ENCODE data around the gene LRRK1. TPM values are rescaled to one million over a fixed set of nuclear protein-coding genes. Genes with fewer than 3 reads are reported as not detected.

Gene LRRK1
- total RNA-seq, 1 donor from 2014 or later = 2.4 TPM

DNA sequence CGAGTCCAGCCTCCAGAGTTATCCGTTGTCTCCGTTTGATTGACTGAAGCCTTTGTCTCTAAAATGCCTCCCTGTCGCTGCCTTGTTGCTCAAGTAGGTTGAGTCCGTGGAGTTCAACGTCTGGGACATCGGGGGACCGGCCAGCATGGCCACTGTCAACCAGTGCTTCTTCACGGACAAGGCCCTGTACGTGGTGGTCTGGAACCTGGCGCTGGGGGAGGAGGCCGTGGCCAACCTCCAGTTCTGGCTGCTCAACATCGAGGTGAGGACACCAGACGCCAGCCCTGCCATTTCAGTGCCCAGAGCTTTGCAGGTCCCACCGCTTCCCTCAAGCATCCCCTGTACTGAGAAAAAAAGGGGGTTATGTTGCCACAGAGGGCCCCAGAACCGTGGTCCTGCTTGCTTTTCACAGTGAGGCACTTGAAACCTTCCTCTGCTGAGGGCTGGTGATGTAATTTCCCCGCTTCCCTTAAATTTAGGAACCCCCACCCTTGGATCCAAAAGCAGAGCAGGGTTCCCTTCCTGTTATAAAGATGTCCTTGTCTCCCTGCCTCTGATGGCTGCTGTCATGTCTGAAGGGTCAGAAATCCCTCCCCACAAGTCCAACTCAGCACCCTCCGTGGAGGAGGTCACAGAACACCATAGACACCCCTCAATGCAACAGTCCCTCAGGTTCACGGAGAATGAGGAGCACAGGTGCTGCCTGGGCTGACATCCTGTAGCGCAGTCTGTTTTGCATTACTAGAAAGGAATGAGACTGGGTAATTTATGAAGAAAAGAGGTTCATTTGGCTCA is 105.7 kb downstream of the LRRK1 start:
- Mint-ChIP-seq H3K4me1 (ENCODE audit: low read depth) (no peaks in the 10 kb centered on the region), H3K9me3 (no peaks in the 10 kb centered on the region), H3K36me3 (ENCODE audit: low read depth) (no peaks in the 10 kb centered on the region), H3K27me3 (ENCODE audit: low read depth) (no peaks in the 10 kb centered on the region), H3K27ac (no peak overlapping the region), H3K4me3 (ENCODE audit: low read depth) (no peak overlapping the region)
- DNase-seq (ENCODE audit: low spot score) = peak; percentile 3
- intact Hi-C loops (cut with micrococcal nuclease) = no loop called here

- no peak overlapping the region for H3K27ac Mint-ChIP-seq
These were observed 106.3 kb downstream of the LRRK1 start for GRCh38 chr15:101025501-101025885.

DNA sequence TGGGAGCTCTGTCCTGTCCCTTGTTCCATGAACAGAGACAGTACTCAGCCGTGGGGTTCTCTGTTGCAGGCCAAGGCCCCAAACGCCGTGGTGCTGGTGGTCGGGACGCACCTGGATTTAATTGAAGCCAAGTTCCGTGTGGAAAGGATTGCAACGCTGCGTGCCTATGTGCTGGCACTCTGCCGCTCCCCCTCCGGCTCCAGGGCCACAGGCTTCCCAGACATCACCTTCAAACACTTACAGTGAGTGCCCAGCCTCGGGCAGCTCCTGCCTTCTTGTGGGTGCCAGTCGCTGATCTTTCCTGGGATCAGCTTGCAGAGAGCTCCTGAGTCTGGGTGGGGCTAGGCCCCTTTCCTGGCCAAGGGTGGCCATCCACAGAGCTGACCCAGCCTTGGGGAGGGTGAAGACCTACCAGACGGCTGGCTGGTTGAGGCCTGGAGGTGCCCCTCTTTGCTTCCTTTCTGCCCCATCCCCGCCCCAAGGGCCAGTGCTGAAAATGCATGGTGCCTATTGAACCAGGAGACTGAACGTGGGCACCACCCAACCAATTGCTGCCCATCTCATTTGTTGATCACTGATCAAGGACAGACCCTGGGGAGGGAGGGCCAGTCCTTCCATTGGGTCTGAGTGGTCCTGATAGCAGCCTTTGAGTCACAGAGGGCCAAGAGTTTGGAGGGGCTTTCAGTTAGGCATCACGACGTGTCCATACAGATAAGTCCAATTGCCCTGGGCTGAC is 106.9 kb downstream of the LRRK1 start:
- Mint-ChIP-seq H3K4me3 (ENCODE audit: low read depth) (no peak overlapping the region), H3K27ac (no peak overlapping the region), H3K36me3 (ENCODE audit: low read depth) (no peaks in the 10 kb centered on the region), H3K4me1 (ENCODE audit: low read depth) (no peaks in the 10 kb centered on the region), H3K9me3 (no peaks in the 10 kb centered on the region), H3K27me3 (ENCODE audit: low read depth) (peaks cover 5% of the 10 kb centered on the region)
- DNase-seq (ENCODE audit: low spot score) = peak; percentile 4
- intact Hi-C loops (cut with micrococcal nuclease) = no loop called here

More at GRCh38 chr15:101025501-101025885, 106.3 kb downstream of the LRRK1 start:
- no peaks in the 10 kb centered on the region for H3K9me3 Mint-ChIP-seq
- no peaks in the 10 kb centered on the region for H3K27me3 Mint-ChIP-seq (ENCODE audit: low read depth)
- no peak for DNase-seq (ENCODE audit: low spot score)
- H3K4me3 Mint-ChIP-seq (ENCODE audit: low read depth) = no peak overlapping the region
- no peaks in the 10 kb centered on the region for H3K36me3 Mint-ChIP-seq (ENCODE audit: low read depth)
- H3K4me1 Mint-ChIP-seq (ENCODE audit: low read depth) = no peaks in the 10 kb centered on the region
- intact Hi-C loops (cut with micrococcal nuclease) = no loop called here

GRCh38 chr15:101026656-101027272 is 107.6 kb downstream of the LRRK1 start:
- peak; percentile 4 for DNase-seq (ENCODE audit: low spot score)
- H3K4me3 Mint-ChIP-seq (ENCODE audit: low read depth) = no peak overlapping the region
- H3K27me3 Mint-ChIP-seq (ENCODE audit: low read depth) = peaks cover 7% of the 10 kb centered on the region
- H3K9me3 Mint-ChIP-seq = no peaks in the 10 kb centered on the region
- H3K27ac Mint-ChIP-seq = no peak overlapping the region
- no peaks in the 10 kb centered on the region for H3K4me1 Mint-ChIP-seq (ENCODE audit: low read depth)
- intact Hi-C loops (cut with micrococcal nuclease) = no loop called here
- H3K36me3 Mint-ChIP-seq (ENCODE audit: low read depth) = no peaks in the 10 kb centered on the region

DNA sequence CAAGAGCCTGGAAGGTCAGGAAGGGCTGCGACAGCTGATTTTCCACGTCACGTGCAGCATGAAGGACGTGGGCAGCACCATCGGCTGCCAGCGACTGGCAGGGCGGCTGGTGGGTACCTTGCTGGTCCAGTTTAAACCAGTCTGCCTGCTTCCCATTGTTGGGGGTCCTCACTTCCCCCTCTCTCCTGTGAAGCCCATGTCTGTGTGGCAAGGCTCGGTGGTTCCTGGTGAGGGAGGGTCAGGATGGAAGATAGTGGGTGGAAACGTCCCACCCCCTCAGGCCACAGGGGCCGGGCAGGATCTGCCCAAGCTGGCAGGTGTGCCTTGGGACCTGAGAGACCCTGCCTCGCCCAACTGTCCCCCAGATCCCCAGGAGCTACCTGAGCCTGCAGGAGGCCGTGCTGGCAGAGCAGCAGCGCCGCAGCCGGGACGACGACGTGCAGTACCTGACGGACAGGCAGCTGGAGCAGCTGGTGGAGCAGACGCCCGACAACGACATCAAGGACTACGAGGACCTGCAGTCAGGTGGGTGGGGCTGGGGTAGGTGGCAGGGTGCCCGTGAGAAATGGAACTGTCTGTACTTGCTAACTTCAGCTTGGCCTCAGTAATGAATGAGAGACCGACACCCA is 108.2 kb downstream of the LRRK1 start:
- Mint-ChIP-seq H3K4me1 (ENCODE audit: low read depth) (no peaks in the 10 kb centered on the region), H3K27ac (no peak overlapping the region), H3K36me3 (ENCODE audit: low read depth) (no peaks in the 10 kb centered on the region), H3K27me3 (ENCODE audit: low read depth) (peaks cover 9% of the 10 kb centered on the region), H3K9me3 (no peaks in the 10 kb centered on the region), H3K4me3 (ENCODE audit: low read depth) (no peak overlapping the region)
- intact Hi-C loops (cut with micrococcal nuclease) = no loop called here
- DNase-seq (ENCODE audit: low spot score) = peak; percentile 5

GRCh38 chr15:101027920-101028319 is 108.8 kb downstream of the LRRK1 start:
- Mint-ChIP-seq H3K9me3 (no peaks in the 10 kb centered on the region), H3K4me1 (ENCODE audit: low read depth) (no peaks in the 10 kb centered on the region), H3K4me3 (ENCODE audit: low read depth) (no peak overlapping the region), H3K36me3 (ENCODE audit: low read depth) (no peaks in the 10 kb centered on the region), H3K27ac (no peak overlapping the region), H3K27me3 (ENCODE audit: low read depth) (peaks cover 9% of the 10 kb centered on the region)
- intact Hi-C loops (cut with micrococcal nuclease) = no loop called here
- DNase-seq (ENCODE audit: low spot score) = no peak

DNA sequence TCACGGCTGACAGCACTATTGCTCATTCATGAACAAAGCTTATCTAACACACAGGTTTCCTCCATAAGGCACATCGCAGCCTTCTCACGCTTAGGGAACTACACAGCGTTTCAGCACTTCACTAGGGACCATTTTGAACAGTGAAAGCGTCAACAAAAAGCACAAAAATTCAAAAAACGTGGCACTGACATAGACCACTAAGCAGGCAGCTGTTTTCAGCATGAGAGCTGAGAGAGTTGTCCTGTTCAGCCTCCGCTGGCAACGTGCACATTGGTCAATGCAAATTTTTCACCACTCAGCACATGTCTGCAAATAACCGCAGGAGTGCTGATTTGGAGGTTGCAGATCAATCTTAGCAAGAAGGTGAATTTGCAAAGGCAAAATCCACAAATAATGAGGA is 109.2 kb downstream of the LRRK1 start:
- peak; percentile 6 for DNase-seq (ENCODE audit: low spot score)
- intact Hi-C loops (cut with micrococcal nuclease) = no loop called here
- no peak overlapping the region for H3K4me3 Mint-ChIP-seq (ENCODE audit: low read depth)
- no peaks in the 10 kb centered on the region for H3K36me3 Mint-ChIP-seq (ENCODE audit: low read depth)
- no peaks in the 10 kb centered on the region for H3K9me3 Mint-ChIP-seq
- H3K27me3 Mint-ChIP-seq (ENCODE audit: low read depth) = peaks cover 9% of the 10 kb centered on the region
- no peak overlapping the region for H3K27ac Mint-ChIP-seq
- H3K4me1 Mint-ChIP-seq (ENCODE audit: low read depth) = peaks cover 2% of the 10 kb centered on the region

- no peaks in the 10 kb centered on the region for H3K9me3 Mint-ChIP-seq
- no peak overlapping the region for H3K27ac Mint-ChIP-seq
- intact Hi-C loops (cut with micrococcal nuclease) = no loop called here
- H3K36me3 Mint-ChIP-seq (ENCODE audit: low read depth) = no peaks in the 10 kb centered on the region
- peaks cover 11% of the 10 kb centered on the region for H3K27me3 Mint-ChIP-seq (ENCODE audit: low read depth)
- no peak overlapping the region for H3K4me3 Mint-ChIP-seq (ENCODE audit: low read depth)
- H3K4me1 Mint-ChIP-seq (ENCODE audit: low read depth) = peaks cover 4% of the 10 kb centered on the region
- DNase-seq (ENCODE audit: low spot score) = peak; percentile 4
These were observed 109.7 kb downstream of the LRRK1 start for GRCh38 chr15:101028772-101029438.

DNA sequence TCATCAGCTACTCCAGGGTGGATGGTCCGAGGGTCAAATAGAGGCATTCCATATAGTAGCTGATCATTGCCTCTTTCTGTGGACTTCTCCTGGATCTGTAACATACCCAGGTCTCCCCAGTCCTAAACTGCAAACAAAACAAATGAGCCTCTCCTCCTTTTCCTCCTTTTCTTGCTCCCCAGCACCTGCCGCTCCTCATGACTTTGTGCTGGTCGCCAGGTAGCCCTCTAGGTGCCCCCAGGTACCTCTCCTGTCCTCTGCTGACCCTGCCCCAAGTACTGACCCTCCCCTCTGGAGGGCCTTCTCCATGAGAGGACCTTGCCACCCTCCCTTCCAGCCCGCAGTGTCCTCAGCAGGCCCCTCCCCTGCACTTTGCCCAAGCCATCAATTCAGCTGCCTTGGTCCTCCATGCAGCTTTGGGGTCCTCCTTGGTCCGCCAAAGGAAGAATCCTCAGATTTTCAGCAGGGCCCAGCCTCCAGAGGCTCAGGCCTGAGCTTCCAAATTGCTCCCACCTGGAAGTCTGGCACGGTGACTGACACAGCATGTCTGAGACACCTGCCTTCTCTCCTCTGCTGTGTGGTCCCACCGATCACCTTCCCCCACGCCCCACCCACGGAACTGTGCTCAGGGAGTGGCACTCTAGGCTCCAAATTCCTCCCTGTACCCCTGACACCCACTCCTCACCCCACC is 111.0 kb downstream of the LRRK1 start:
- DNase-seq (ENCODE audit: low spot score) = peak; percentile 6
- intact Hi-C loops (cut with micrococcal nuclease) = no loop called here
- H3K9me3 Mint-ChIP-seq = peaks cover 6% of the 10 kb centered on the region

DNA sequence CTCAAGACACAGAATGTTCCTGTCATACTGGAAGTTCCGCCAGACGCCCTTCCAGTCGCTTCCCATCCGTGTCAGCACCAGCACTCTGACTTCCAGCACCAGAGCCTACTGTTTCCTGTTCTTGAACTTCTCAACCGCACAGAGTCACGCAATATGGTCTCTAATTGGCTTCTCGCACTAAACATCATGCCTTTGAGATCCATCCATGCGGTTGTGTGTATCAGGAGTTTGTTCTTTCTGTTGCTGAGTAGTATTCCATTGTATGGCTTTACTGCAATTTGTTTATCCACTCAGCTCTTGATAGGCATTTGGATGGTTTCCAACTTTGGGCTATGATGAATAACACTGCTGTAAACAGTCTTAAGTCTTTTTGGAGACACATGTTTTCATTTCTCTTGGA is 112.1 kb downstream of the LRRK1 start:
- Mint-ChIP-seq H3K4me3 (ENCODE audit: low read depth) (no peak overlapping the region), H3K4me1 (ENCODE audit: low read depth) (peaks cover 11% of the 10 kb centered on the region), H3K9me3 (peaks cover 17% of the 10 kb centered on the region), H3K36me3 (ENCODE audit: low read depth) (no peaks in the 10 kb centered on the region), H3K27ac (no peak overlapping the region), H3K27me3 (ENCODE audit: low read depth) (peaks cover 30% of the 10 kb centered on the region)
- peak; percentile 2 for DNase-seq (ENCODE audit: low spot score)
- intact Hi-C loops (cut with micrococcal nuclease) = no loop called here

More for the DNA sequence above, 111.0 kb downstream of the LRRK1 start:
- Mint-ChIP-seq H3K36me3 (ENCODE audit: low read depth) (no peaks in the 10 kb centered on the region), H3K27ac (no peak overlapping the region), H3K4me3 (ENCODE audit: low read depth) (no peak overlapping the region), H3K27me3 (ENCODE audit: low read depth) (peaks cover 21% of the 10 kb centered on the region), H3K4me1 (ENCODE audit: low read depth) (peaks cover 6% of the 10 kb centered on the region)

GRCh38 chr15:101033801-101034200 is 114.6 kb downstream of the LRRK1 start:
- peaks cover 38% of the 10 kb centered on the region for H3K27me3 Mint-ChIP-seq (ENCODE audit: low read depth)
- intact Hi-C loops (cut with micrococcal nuclease) = no loop called here
- no peak overlapping the region for H3K4me3 Mint-ChIP-seq (ENCODE audit: low read depth)
- peaks cover 22% of the 10 kb centered on the region for H3K9me3 Mint-ChIP-seq
- peaks cover 11% of the 10 kb centered on the region for H3K4me1 Mint-ChIP-seq (ENCODE audit: low read depth)
- DNase-seq (ENCODE audit: low spot score) = no peak
- no peak overlapping the region for H3K27ac Mint-ChIP-seq
- H3K36me3 Mint-ChIP-seq (ENCODE audit: low read depth) = no peaks in the 10 kb centered on the region

DNA sequence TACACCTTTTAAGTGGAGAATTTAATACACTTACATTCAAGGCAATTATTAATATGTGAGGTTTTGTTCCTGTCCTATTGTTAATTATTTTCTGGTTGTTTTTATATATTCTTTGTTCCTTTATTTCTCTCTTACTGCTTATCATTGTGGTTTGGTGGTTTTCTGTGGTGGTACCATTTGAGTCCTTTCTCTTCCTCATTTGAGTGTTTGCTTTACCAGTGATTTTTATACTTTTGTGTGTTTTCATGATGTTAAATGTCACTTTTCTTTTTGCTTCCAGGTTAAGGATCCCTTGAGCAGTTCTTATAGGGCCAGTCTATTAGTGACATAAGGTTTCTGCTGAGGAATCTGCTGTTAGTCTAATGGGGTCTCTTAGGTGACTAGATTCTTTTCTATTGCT is 116.5 kb downstream of the LRRK1 start:
- intact Hi-C loops (cut with micrococcal nuclease) = no loop called here
- Mint-ChIP-seq H3K27me3 (ENCODE audit: low read depth) (peaks cover 50% of the 10 kb centered on the region), H3K36me3 (ENCODE audit: low read depth) (no peaks in the 10 kb centered on the region), H3K27ac (no peak overlapping the region), H3K4me1 (ENCODE audit: low read depth) (peaks cover 11% of the 10 kb centered on the region), H3K4me3 (ENCODE audit: low read depth) (no peak overlapping the region), H3K9me3 (peaks cover 22% of the 10 kb centered on the region)
- DNase-seq (ENCODE audit: low spot score) = no peak
